Uterus (tissue), 2 donors: ENCODE measurements around the gene TNRC18.
"Not testable (repeated sequence)": the region's sequence is repeated elsewhere in the genome, so short reads cannot be mapped to it uniquely, and the experiment has no call there.

ENCODE experiments used
- CTCF ChIP-seq, 4 experiments: fragments of 200-600 bp in 2 of 4; fragments of 450-650 bp in 2 of 4; sonication (generic) in 2 of 4; IDR thresholded peaks; one replicate each; pipeline ENCODE4 v1.5.1; 2016 to 2019; ENCODE audit warnings: antibody characterized with exemption in 4 of 4, mild to moderate bottlenecking in 2 of 4, moderate library complexity in 1 of 4
- POLR2A ChIP-seq, 2 donors: fragments of 450-650 bp; IDR thresholded peaks; one replicate each; pipeline ENCODE4 v1.6.1; 2016; ENCODE audit warnings: antibody characterized with exemption in 2 of 2, mild to moderate bottlenecking in 1 of 2, moderate library complexity in 1 of 2

GRCh38 chr7:5313076-5313885 lies 110.4 kb downstream of the TNRC18 start:
- TF ChIP-seq CTCF, POLR2A (IDR thresholded peaks at IDR 0.05): not testable (repeated sequence)
